Neutrophil (primary cell): ENCODE results near the gene DCPS.
A peak's percentile ranks its signal among the peaks of the same experiment; 100 is the strongest.
"Not testable (repeated sequence)": the region's sequence is repeated elsewhere in the genome, so short reads cannot be mapped to it uniquely, and the experiment has no call there.

ENCODE experiments used
- H3K27ac ChIP-seq: fragments of 200-600 bp; sonication (generic); 2 replicates; pipeline ENCODE4 v1.5.1; 2016; ENCODE audit warnings: mild to moderate bottlenecking, moderate library complexity
- H3K27me3 ChIP-seq: fragments of 200-600 bp; sonication (generic); 2 replicates; pipeline ENCODE4 v1.6.0; 2016; ENCODE audit warnings: mild to moderate bottlenecking
- H3K36me3 ChIP-seq: fragments of 200-600 bp; sonication (generic); 2 replicates; pipeline ENCODE4 v1.5.1; 2017
- H3K4me1 ChIP-seq, 2 experiments: fragments of 200-600 bp in 1 of 2; sonication (generic) in 1 of 2; 1 replicate in 1 of 2; 2 replicates in 1 of 2; pipeline versions ENCODE4 v1.5.1 to v1.6.1; 2013 to 2016; ENCODE audit warnings: low read depth in 1 of 2, low read length in 1 of 2, mild to moderate bottlenecking in 1 of 2, moderate library complexity in 1 of 2; ENCODE audit not compliant: control insufficient read depth in 1 of 2, insufficient read depth in 1 of 2
- H3K4me3 ChIP-seq, 2 experiments: fragments of 200-600 bp in 1 of 2; sonication (generic) in 1 of 2; 1 replicate in 1 of 2; 2 replicates in 1 of 2; pipeline ENCODE4 v1.5.1; 2013 to 2016; ENCODE audit warnings: low read depth in 1 of 2, low read length in 1 of 2, mild to moderate bottlenecking in 1 of 2, moderate library complexity in 1 of 2
- H3K9me3 ChIP-seq: fragments of 200-600 bp; sonication (generic); 2 replicates; pipeline ENCODE4 v1.5.1; 2016
- TF ChIP-seq, protein P1 (sequence below): fragments of 200-600 bp; sonication (generic); IDR thresholded peaks from 2 replicates; pipeline ENCODE4 v1.5.1; 2016; ENCODE audit warnings: antibody characterized with exemption

The DCPS gene

DNA sequence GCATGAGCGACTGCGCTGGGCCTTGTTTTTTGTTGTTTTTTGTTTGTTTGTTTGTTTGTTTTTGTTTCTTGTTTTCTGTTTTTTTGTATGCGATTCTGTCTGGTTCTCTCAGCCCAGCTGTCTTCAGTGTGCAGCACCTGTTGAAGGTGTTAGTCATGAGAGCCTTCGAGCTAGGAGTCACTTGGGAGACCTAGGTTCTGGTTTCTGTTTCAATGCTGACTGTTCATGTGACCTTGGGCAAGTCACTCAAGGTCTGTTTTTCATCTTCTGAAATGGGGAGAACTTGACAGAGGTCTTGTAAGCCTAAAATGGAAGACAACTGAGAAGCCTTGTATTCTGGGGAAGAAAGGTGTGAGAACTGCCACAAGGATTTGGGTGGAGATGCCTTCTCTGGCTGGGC lies 1.8 kb downstream of the DCPS start:
- peaks cover 24 to 25% of the 10 kb centered on the region in 2 experiments for H3K4me1 ChIP-seq

DNA sequence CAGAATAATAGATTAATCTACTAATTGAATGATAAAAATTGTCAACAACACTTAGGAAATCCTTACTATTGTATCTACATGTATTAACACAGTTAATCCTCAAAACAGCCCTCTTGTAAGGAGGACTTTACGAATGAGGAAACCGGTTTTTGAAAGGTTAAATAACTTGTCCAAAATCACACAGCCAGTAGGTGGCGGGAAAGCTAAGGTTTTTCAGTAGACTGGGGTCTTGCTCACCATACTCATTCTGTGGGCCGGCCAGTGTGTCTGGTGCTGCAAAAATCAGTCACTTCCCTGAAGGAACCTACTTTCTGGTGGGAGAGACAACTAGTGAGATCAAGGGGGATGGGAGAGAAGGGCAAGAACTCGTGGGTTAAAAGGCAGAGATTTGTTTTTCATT lies 3.8 kb downstream of the DCPS start:
- Histone ChIP-seq H3K27me3 (no peaks in the 10 kb centered on the region), H3K9me3 (no peaks in the 10 kb centered on the region), H3K4me3 (no peak overlapping the region), H3K36me3 (no peaks in the 10 kb centered on the region), H3K4me1 (peaks cover 44 to 45% of the 10 kb centered on the region in 2 experiments), H3K27ac (no peak overlapping the region)
- TF ChIP-seq, protein P1, sequence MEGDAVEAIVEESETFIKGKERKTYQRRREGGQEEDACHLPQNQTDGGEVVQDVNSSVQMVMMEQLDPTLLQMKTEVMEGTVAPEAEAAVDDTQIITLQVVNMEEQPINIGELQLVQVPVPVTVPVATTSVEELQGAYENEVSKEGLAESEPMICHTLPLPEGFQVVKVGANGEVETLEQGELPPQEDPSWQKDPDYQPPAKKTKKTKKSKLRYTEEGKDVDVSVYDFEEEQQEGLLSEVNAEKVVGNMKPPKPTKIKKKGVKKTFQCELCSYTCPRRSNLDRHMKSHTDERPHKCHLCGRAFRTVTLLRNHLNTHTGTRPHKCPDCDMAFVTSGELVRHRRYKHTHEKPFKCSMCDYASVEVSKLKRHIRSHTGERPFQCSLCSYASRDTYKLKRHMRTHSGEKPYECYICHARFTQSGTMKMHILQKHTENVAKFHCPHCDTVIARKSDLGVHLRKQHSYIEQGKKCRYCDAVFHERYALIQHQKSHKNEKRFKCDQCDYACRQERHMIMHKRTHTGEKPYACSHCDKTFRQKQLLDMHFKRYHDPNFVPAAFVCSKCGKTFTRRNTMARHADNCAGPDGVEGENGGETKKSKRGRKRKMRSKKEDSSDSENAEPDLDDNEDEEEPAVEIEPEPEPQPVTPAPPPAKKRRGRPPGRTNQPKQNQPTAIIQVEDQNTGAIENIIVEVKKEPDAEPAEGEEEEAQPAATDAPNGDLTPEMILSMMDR, result no peak

More for the DNA sequence above, 1.8 kb downstream of the DCPS start:
- Histone ChIP-seq H3K36me3 (peaks cover 5% of the 10 kb centered on the region), H3K27me3 (no peaks in the 10 kb centered on the region), H3K27ac (no peak overlapping the region), H3K9me3 (no peaks in the 10 kb centered on the region), H3K4me3 (no peak overlapping the region)
- TF ChIP-seq, protein P1, result no peak

DNA sequence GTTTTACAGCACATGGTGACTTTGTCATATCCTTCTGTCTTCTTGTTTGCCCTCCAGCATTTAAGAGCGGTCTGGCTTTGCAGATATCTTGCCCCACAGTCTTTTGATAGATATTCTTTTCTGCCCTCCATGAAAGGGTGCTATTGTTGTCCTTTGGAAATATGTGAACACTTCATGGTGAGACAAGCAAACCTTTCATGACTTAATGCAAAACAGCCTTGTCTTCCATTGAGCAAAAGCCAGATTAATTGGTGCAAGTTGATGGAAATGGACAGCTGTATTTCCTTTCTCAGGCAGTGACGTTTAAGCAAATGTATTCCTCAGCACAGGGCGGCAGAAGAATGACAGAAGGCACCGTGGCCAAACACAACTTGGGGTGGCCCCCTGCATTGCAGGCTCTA lies 4.4 kb downstream of the DCPS start:
- Histone ChIP-seq H3K4me3 (no peak overlapping the region), H3K27ac (no peak overlapping the region), H3K27me3 (no peaks in the 10 kb centered on the region), H3K36me3 (no peaks in the 10 kb centered on the region), H3K4me1 (peaks cover 49% of the 10 kb centered on the region in 2 experiments), H3K9me3 (no peaks in the 10 kb centered on the region)
- TF ChIP-seq, protein P1, result no peak

DNA sequence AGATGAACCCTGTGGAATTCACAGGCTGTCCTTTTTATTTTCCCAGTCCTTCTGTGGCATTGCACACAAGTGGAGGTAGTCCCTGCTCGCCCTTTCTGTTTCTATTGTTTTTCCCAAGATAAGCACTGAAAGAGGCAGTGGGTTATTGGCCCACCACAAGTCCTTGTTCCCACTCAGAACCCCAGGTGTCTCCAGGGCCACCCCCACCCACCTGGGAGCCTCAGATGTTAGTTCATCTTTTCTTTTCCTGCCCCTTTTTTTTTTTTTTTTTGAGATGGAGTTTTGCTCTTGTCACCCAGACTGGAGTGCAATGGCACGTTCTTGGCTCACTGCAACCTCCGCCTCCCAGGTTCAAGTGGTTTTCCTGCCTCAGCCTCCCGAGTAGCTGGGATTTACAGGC lies 4.9 kb downstream of the DCPS start:
- H3K36me3 ChIP-seq, H3K9me3 ChIP-seq, H3K4me3 ChIP-seq, H3K27ac ChIP-seq, H3K27me3 ChIP-seq: not testable (repeated sequence)
- H3K4me1 ChIP-seq, result peaks cover 49% of the 10 kb centered on the region in 2 experiments

- Histone ChIP-seq H3K4me1 (peaks cover 48 to 49% of the 10 kb centered on the region in 2 experiments), H3K27me3 (no peaks in the 10 kb centered on the region), H3K36me3 (no peaks in the 10 kb centered on the region), H3K27ac (peak overlapping the region; percentile 91), H3K4me3 (peak overlapping the region; percentile 19 to 56), H3K9me3 (no peaks in the 10 kb centered on the region)
- TF ChIP-seq, protein P1, result peak; percentile 84
Observed at GRCh38 chr11:126310200-126310991, 6.5 kb downstream of the DCPS start.

GRCh38 chr11:126310992-126311310 lies 7.1 kb downstream of the DCPS start:
- Histone ChIP-seq H3K4me3 (peak overlapping the region; percentile 19 to 56), H3K4me1 (peaks cover 53 to 54% of the 10 kb centered on the region in 2 experiments), H3K27ac (peak overlapping the region; percentile 91)

More at GRCh38 chr11:126310992-126311310, 7.1 kb downstream of the DCPS start:
- H3K27me3 ChIP-seq, result no peaks in the 10 kb centered on the region
- no peaks in the 10 kb centered on the region for H3K36me3 ChIP-seq
- TF ChIP-seq, protein P1, result no peak
- no peaks in the 10 kb centered on the region for H3K9me3 ChIP-seq
